Right atrium auricular region (tissue), 2 donors: ENCODE measurements around the gene SERGEF. TPM values are rescaled to one million over a fixed set of nuclear protein-coding genes. Genes with fewer than 3 reads are reported as not detected.
A peak's percentile ranks its signal among the peaks of the same experiment; 100 is the strongest.

Source experiments
- DNase-seq: peaks from one replicate; pipeline ENCODE4 v3.0.0-alpha.2; 2019; ENCODE audit warnings: low spot score
- H3K27ac ChIP-seq, 2 donors: fragments of 200-600 bp; sonication (generic); 1 replicate in 1 of 2; 2 replicates in 1 of 2; pipeline ENCODE4 v1.5.1; 2016 to 2019
- H3K27me3 ChIP-seq, 2 donors: fragments of 200-600 bp; sonication (generic); one replicate each; pipeline versions ENCODE4 v1.5.1 to v1.6.0; 2017 to 2019
- H3K36me3 ChIP-seq: fragments of 200-600 bp; sonication (generic); one replicate; pipeline ENCODE4 v1.5.1; 2016
- H3K4me1 ChIP-seq, 2 donors: fragments of 200-600 bp; sonication (generic); one replicate each; pipeline versions ENCODE4 v1.5.1 to v1.6.0; 2017 to 2019
- H3K4me3 ChIP-seq, 2 donors: fragments of 200-600 bp; sonication (generic); 1 replicate in 1 of 2; 2 replicates in 1 of 2; pipeline ENCODE4 v1.5.1; 2017 to 2019; ENCODE audit warnings: mild to moderate bottlenecking in 1 of 2, moderate library complexity in 1 of 2
- H3K9me3 ChIP-seq, 2 donors: fragments of 200-600 bp; sonication (generic); one replicate each; pipeline ENCODE4 v1.5.1; 2019
- total RNA-seq, 2 donors: library from RNA; depleted of rRNA; stranded (reverse); fragments of >200 nt; gene quantifications; one replicate each; pipeline ENCODE4 v1.1.0, GENCODE V29; 2016
- TF ChIP-seq, protein P1 (sequence below), 2 donors: fragments of 200-600 bp; sonication (generic); IDR thresholded peaks; one replicate each; pipeline ENCODE4 v1.5.1; 2019; ENCODE audit warnings: antibody characterized with exemption in 2 of 2

The SERGEF gene
- total RNA-seq, 2 donors from 2014 or later: 18.1 to 27.6 TPM

DNA sequence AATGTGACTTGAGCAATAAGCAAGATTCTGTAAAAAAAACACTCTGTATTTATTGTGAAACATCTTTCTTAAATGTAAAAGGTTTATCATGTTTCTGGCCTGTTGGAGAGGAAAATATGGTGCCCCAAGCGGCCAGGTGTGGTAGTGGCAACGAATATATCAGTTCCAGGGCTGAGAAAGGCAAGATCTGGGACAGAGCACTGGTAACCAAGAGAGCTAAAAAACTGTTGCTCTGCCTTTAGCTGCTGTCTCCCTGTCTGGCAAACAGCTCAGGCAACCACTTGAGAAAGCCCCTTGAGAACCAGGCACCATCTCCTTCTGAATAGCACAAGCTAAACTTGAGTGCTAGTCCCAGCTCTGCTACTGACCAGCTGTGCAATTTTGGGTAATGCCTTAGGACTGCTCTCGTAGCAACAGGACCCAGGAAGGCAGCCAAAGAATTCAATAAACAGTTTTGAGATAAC, 148.3 kb downstream of the SERGEF start:
- Histone ChIP-seq H3K27me3 (no peaks in the 10 kb centered on the region), H3K27ac (no peak overlapping the region), H3K4me1 (peaks cover 0 to 9% of the 10 kb centered on the region in 2 donors), H3K36me3 (no peaks in the 10 kb centered on the region), H3K9me3 (no peaks in the 10 kb centered on the region), H3K4me3 (no peak overlapping the region)
- TF ChIP-seq, protein P1, sequence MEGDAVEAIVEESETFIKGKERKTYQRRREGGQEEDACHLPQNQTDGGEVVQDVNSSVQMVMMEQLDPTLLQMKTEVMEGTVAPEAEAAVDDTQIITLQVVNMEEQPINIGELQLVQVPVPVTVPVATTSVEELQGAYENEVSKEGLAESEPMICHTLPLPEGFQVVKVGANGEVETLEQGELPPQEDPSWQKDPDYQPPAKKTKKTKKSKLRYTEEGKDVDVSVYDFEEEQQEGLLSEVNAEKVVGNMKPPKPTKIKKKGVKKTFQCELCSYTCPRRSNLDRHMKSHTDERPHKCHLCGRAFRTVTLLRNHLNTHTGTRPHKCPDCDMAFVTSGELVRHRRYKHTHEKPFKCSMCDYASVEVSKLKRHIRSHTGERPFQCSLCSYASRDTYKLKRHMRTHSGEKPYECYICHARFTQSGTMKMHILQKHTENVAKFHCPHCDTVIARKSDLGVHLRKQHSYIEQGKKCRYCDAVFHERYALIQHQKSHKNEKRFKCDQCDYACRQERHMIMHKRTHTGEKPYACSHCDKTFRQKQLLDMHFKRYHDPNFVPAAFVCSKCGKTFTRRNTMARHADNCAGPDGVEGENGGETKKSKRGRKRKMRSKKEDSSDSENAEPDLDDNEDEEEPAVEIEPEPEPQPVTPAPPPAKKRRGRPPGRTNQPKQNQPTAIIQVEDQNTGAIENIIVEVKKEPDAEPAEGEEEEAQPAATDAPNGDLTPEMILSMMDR (IDR thresholded peaks at IDR 0.05): peak; percentile 15 to 27
- no peak for DNase-seq

DNA sequence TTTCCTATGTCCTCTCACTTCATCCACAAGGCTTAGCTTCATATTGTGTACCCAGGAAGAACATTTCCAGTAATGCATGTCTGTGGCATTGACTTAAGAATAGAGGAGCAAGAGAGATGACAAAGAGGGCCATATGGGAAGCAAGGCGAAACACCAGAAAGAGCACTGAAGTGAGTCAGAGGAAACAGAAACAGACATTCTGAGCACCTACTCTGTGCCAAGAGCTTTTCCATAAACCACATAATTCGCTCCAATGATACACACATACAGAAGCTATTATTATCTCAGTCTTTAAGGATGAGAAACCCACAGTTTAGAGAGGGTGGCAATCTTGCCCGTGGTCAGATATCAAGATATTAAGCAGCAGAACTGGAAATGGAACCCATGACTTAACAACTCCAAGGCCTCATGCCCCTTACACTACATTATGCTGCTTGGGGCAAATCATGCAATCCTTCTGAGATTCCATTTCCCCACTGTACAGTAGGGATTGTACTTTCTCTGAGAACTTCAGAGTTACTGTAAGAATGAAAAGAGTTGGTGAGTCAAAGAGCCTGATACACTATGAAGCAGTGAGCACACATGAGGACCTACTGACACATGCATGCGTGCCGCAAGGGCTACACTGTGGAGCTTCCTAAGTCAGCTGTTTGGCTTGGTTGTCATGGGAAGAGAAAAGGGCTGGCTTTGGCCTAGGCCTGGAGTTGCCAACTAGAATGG, 151.7 kb downstream of the SERGEF start:
- H3K27ac ChIP-seq: no peak overlapping the region
- TF ChIP-seq, protein P1 (IDR thresholded peaks at IDR 0.05): no peak
- H3K36me3 ChIP-seq: no peaks in the 10 kb centered on the region
- no peaks in the 10 kb centered on the region for H3K27me3 ChIP-seq
- no peak overlapping the region for H3K4me3 ChIP-seq
- H3K4me1 ChIP-seq: peaks cover 0 to 6% of the 10 kb centered on the region in 2 donors
- no peak for DNase-seq
- H3K9me3 ChIP-seq: no peaks in the 10 kb centered on the region

DNA sequence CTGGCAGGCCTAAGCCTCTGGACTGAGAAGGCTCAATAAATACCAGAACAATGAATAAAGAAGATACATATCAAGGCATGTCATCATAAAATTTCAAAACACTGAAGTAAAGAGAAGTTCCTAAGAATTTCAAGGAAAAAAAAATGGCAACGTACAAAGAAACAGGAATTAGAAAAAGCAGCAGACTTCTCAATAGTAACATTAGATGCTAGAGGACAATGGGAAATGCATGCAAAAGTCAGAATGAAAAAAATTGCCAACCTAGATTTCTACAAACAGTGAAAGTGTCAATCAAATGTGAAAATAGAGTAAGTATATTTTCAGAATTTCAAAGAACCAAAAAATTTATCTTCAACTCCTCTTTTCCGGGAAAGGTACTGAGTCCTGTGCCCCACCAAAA, 153.3 kb downstream of the SERGEF start:
- TF ChIP-seq, protein P1 (IDR thresholded peaks at IDR 0.05): no peak
- H3K36me3 ChIP-seq: no peaks in the 10 kb centered on the region
- no peaks in the 10 kb centered on the region for H3K4me1 ChIP-seq
- H3K9me3 ChIP-seq: no peaks in the 10 kb centered on the region
- DNase-seq: no peak
- no peak overlapping the region for H3K27ac ChIP-seq
- H3K27me3 ChIP-seq: no peaks in the 10 kb centered on the region
- no peak overlapping the region for H3K4me3 ChIP-seq

DNA sequence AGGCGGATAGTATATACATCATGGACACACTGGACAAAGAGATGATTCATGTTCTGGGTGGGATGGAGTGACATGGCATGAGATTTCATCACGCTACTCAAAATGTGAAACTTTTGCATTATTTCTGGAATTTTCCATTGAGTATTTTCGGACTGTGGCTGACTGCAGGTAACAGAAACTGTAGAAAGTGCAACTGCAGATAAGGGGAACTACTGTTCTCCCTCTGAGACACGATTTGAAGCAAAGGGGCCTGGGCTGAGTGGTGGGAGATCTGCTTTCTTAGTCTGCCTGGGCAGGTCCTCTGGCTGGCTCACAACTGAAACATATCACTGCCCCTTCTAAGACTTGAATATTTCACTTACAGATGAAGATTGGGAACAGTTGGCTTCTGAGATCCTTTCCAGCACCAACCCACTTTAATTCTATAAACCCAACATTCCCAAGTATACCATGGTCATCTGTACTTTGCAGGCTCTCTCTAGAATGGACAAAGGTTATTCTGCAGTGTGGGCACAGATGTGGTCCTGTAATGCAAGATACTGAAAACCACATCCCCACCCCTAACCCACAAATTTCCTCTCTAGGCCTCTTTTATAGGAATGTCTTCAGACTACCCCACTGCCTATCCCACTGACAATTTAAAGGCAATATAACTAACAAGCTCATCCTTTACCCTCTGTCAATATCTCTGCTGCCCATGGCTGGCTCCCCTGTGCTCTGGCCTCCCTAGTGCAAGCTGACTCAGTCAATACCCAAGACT, 157.1 kb downstream of the SERGEF start:
- TF ChIP-seq, protein P1 (IDR thresholded peaks at IDR 0.05): no peak
- H3K9me3 ChIP-seq: no peaks in the 10 kb centered on the region
- H3K27me3 ChIP-seq: no peaks in the 10 kb centered on the region
- no peak for DNase-seq
- H3K4me3 ChIP-seq: no peak overlapping the region
- no peak overlapping the region for H3K27ac ChIP-seq
- H3K4me1 ChIP-seq: no peaks in the 10 kb centered on the region
- H3K36me3 ChIP-seq: no peaks in the 10 kb centered on the region

GRCh38 chr11:17853280-17853679, 159.6 kb downstream of the SERGEF start:
- H3K27ac ChIP-seq: no peak overlapping the region

More at GRCh38 chr11:17853280-17853679, 159.6 kb downstream of the SERGEF start:
- no peak for DNase-seq
- H3K4me1 ChIP-seq: no peaks in the 10 kb centered on the region
- H3K27me3 ChIP-seq: no peaks in the 10 kb centered on the region
- no peak overlapping the region for H3K4me3 ChIP-seq
- H3K9me3 ChIP-seq: no peaks in the 10 kb centered on the region
- TF ChIP-seq, protein P1 (IDR thresholded peaks at IDR 0.05): no peak
- no peaks in the 10 kb centered on the region for H3K36me3 ChIP-seq
